SH-SY5Y (cell line): ENCODE data around the gene DLX3.

ENCODE experiments used
- GATA2 ChIP-seq: IDR thresholded peaks from 2 replicates; pipeline ENCODE4 v1.6.1; 2011; ENCODE audit warnings: mild to moderate bottlenecking, low read depth, low read length
- GATA3 ChIP-seq: IDR thresholded peaks from 2 replicates; pipeline ENCODE4 v1.6.1; 2011; ENCODE audit warnings: low read depth, mild to moderate bottlenecking, low read length, moderate library complexity

Gene DLX3

GRCh38 chr17:49973271-49973615 lies 21.8 kb downstream of the DLX3 start:
- TF ChIP-seq GATA2 (no peak), GATA3 (no peak)

DNA sequence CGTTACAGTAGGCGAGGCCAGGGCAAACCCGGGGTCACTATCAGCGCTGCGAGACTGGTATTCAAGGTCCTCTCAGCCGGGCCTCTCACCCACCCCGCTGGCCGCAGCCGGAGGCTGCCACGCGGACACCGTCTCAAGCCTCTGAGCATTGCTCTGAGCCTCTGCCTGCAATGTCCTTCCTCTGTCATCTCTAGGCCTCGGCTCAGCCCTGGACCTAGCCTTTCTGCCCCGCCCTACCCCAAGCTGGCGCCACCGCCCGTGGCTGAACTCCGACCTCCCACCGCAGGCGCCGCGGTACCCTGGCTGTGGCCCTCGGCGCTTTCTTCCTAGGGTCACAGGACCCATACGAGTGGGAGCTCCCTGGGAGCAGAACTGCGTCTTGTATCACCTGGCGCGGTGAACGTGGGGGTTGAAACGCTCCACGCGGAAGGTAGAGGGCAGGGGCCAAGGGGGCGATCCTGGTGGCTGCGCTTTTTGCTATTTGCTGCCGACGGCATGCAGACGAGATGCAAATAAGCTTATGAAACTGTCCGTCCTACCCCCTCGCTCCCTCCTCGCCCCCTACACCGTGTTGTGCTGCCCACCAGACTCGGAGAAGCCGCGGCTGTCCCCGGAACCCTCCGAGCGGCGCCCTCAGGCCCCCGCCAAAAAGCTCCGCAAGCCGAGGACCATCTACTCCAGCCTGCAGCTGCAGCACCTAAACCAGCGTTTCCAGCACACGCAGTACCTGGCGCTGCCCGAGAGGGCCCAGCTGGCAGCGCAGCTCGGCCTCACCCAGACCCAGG lies 22.3 kb downstream of the DLX3 start:
- TF ChIP-seq GATA3 = no peak
- TF ChIP-seq GATA2 = no peak

DNA sequence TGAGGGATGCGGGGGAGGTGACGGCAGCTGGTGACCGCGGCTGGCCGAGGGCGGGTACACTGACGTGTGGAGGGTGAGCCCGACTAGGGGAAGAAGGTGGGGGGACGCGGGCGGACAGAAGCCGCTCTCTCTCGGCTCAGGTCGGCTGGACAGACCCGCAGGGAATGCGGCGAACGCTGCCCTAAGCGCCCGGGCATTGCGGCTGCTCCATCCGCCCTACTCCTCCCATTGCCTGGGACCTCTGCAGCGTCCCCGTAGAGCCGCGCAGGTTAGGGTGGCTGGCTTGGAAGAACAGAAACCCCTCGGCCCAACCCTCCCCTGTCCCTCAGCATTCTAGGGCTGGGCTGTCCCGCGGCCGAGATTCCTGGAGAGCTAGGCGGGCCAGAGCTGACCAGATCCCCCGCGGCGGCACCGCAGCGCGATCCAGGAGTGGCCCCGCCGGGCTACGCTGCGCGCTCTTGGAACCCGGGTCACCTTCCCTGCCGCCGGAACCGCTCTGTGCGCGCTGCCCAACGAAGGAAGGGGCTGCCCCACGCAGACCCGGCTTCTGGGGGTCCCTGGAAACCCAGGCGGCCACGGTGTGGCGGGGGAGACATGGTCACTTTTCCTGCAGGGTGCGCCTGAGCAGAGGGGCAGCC lies 23.1 kb downstream of the DLX3 start:
- TF ChIP-seq GATA3 = no peak
- no peak for TF ChIP-seq GATA2

DNA sequence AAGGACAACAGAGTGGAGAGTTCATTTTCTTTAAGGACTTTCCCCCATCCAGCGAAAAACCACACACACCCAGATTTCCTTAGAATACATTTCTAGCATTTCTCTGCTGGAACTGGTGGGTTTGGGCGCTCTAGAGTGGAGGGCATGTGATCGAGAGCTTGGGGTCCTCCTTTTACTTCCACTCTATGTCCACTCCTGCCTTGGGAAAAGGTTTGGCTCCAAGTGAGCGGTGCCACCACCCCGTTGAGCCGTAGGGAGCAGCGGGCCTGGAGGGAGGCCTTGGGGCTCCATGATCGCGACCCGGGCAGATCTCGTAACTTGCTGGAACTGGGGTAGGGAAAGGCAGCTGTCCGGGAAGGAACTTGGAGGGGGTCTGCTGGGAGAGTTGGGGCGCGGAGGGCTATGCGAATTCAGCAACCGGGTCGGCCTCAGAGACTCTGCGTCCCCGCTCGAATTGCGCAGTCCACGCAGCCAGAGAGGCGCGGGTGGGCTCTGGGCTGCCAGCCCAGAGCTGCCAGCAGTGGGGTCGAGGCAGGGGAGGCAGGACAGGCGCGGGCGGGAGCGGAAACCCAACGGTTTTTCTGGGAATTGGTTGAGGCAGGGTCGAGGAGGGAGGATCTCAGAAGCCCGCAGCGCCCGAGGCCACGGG lies 23.7 kb downstream of the DLX3 start:
- TF ChIP-seq GATA3 = no peak
- TF ChIP-seq GATA2 = no peak

DNA sequence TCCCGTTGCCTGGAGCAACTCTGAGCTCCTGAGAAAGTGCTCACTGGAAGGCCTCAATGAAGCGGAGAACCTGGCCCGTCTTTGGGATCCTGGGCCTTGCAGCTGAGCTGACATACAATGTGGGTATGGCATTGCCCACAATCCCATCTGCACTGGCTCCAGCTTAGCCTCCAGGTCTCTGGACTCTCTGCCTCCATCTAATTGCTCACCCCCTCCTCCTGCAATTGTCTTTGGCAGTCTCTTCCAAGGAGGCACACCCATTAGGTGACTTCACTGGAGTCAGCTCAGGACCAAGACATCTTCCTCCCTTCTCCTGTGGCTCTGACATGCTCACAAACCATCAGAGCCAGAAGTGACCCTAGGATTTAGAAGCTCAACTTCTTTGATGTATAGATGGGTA lies 24.5 kb downstream of the DLX3 start:
- TF ChIP-seq GATA2 = no peak
- TF ChIP-seq GATA3 = no peak

DNA sequence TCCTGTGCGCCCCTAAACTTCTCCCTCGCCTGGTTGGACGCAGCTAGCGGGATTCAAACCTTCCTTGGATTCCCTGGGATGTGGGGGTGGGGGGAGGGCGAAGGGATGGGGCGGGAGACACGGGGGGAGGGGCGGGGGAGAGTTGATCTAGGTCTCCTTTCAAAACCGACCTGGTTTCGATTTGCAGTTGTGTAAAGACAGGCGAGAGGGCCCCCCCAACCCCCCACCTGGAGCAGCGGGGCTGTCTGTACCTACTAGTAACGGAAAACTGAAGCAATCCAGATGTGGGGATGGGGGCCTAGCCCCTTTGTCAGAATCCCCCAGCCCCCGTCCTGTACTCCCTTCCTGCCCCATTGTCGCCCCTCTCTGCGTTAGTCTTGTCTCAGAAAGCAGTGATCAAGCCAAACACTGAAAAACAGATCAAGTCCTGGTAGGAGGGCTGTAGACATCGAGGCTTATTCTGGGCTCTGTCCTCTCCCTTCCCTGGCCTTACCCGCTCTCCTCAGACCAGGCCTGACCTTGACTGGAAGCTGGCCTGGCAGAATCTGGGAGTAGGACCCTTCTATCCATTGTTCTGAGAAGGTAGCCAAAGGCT lies 25.1 kb downstream of the DLX3 start:
- no peak for TF ChIP-seq GATA2
- no peak for TF ChIP-seq GATA3

DNA sequence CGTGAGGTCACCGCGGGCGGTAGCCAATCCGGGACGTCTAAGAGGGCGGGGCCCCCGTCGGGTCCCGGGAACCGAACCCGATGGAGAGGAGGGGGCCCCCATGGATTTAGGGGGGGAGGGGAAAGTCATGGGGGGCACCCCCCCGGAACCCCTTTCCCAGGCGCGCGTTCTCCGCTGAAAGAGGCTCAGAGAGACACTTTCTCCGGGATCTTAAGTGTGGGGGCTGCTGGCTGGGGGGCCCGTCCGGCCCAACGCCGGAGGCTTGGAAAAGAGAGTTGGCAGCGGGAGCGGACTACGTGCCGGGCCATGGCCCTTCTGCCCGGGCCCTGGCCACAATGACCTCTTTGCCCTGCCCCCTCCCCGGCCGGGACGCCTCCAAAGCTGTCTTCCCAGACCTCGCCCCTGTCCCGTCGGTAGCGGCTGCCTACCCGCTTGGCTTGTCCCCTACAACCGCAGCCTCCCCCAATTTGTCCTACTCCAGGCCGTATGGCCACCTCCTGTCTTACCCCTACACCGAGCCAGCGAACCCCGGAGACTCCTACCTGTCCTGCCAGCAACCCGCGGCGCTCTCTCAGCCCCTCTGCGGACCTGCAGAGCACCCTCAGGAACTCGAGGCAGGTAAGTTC lies 25.8 kb downstream of the DLX3 start, which contains the start of gene DLX4:
TSS of gene DLX4 (plus strand) at position 57 of the 626 bp plus-strand sequence. CDS start at position 336, 279 bp downstream.
- TF ChIP-seq GATA3 (no peak), GATA2 (no peak)

DNA sequence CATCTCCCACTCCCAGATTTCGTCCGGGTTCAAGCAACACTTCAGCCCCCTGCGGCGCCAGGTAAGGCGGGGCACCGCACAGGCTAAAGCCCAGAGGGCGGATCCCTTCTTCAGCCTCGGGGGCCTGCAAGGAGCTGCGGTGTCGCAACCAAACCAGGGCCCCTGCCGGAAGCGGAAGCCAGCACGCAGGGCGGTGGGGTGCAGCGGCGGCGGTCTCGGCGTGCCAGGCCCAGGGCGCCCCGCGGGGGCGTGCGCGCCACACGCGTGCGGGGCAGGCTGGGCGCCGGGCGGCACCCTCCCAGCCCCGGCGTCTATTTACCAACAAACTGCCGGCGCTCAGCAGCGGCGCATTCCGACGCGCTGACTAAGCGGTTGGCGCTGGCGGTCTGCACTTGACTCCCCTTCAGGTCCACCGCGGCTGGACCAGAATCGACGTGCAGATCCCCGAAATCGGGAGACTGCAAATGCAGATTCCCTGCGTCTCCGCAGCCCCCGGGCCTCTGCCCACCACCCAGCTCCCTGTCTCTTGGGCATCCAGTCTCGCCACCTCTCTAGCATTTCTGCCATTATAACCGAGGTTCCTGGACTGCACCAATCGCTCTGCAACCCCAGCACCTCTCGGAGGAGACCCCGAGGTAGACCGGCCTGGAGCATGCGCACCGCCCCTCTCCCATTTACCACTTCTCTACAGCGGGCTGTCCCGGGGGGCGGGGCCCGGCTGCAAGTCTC lies 26.5 kb downstream of the DLX3 start:
- no peak for TF ChIP-seq GATA2
- no peak for TF ChIP-seq GATA3

- no peak for TF ChIP-seq GATA3
- no peak for TF ChIP-seq GATA2
These were observed 27.2 kb downstream of the DLX3 start for GRCh38 chr17:49967621-49968404.

- TF ChIP-seq GATA2 = no peak
- TF ChIP-seq GATA3 = no peak
These were observed 27.8 kb downstream of the DLX3 start for GRCh38 chr17:49967205-49967604.

GRCh38 chr17:49966767-49967166 lies 28.3 kb downstream of the DLX3 start:
- no peak for TF ChIP-seq GATA2
- TF ChIP-seq GATA3 = no peak

GRCh38 chr17:49965524-49965909 lies 29.5 kb downstream of the DLX3 start:
- no peak for TF ChIP-seq GATA2
- no peak for TF ChIP-seq GATA3
